ENCODE results near the gene PITPNB.

The PITPNB gene

GRCh38 chr22:27863001-27863400, 56.1 kb downstream of the PITPNB start:
- Histone ChIP-seq H2AFZ (ENCODE audit: low read length) (no peak overlapping the region), H4K20me1 (ENCODE audit: insufficient read depth, low read length) (no peaks in the 10 kb centered on the region), H3K4me2 (ENCODE audit: low read length) (no peak overlapping the region), H3K36me3 (ENCODE audit: insufficient read depth, low read length) (peaks cover 79% of the 10 kb centered on the region; the same call in 1 of the 2 replicates), H3K4me3 (ENCODE audit: low read depth, low read length, poor library complexity, severe bottlenecking) (no peak overlapping the region), H3K9me3 (ENCODE audit: low read length) (no peaks in the 10 kb centered on the region), H3K9me2 (ENCODE audit: low read depth, low read length) (no peaks in the 10 kb centered on the region), H3F3A (ENCODE audit: insufficient read depth, low read length) (no peaks in the 10 kb centered on the region; the same call in 1 of the 2 replicates), H3K27ac (ENCODE audit: low read depth, low read length, poor library complexity, severe bottlenecking) (no peak overlapping the region), H3K27me3 (ENCODE audit: insufficient read depth, low read length) (no peaks in the 10 kb centered on the region), H3K9ac (ENCODE audit: low read length) (no peak overlapping the region), H3K79me2 (ENCODE audit: insufficient read depth, low read length) (no peaks in the 10 kb centered on the region), H3K4me1 (ENCODE audit: insufficient read depth, low read length, severe bottlenecking) (peaks cover 7% of the 10 kb centered on the region)
- TF ChIP-seq CTCF (IDR thresholded peaks at IDR 0.05; ENCODE audit: low read length) (no peak), EZH2 (IDR thresholded peaks at IDR 0.05; ENCODE audit: borderline replicate concordance, low read length) (no peak)

- Histone ChIP-seq H3K9me2 (ENCODE audit: low read depth, low read length) (no peaks in the 10 kb centered on the region), H3K9ac (ENCODE audit: low read length) (no peak overlapping the region), H3K9me3 (ENCODE audit: low read length) (no peaks in the 10 kb centered on the region), H3K36me3 (ENCODE audit: insufficient read depth, low read length) (peaks cover 85% of the 10 kb centered on the region), H3K4me2 (ENCODE audit: low read length) (no peak overlapping the region), H3F3A (ENCODE audit: insufficient read depth, low read length) (no peaks in the 10 kb centered on the region), H2AFZ (ENCODE audit: low read length) (no peak overlapping the region), H3K4me3 (ENCODE audit: low read depth, low read length, poor library complexity, severe bottlenecking) (no peak overlapping the region), H3K27me3 (ENCODE audit: insufficient read depth, low read length) (no peaks in the 10 kb centered on the region), H3K79me2 (ENCODE audit: insufficient read depth, low read length) (no peaks in the 10 kb centered on the region), H3K4me1 (ENCODE audit: insufficient read depth, low read length, severe bottlenecking) (no peaks in the 10 kb centered on the region), H4K20me1 (ENCODE audit: insufficient read depth, low read length) (no peaks in the 10 kb centered on the region), H3K27ac (ENCODE audit: low read depth, low read length, poor library complexity, severe bottlenecking) (no peak overlapping the region)
- TF ChIP-seq EZH2 (IDR thresholded peaks at IDR 0.05; ENCODE audit: borderline replicate concordance, low read length): no peak
- no peak for TF ChIP-seq CTCF (IDR thresholded peaks at IDR 0.05; ENCODE audit: low read length)
These were observed 59.7 kb downstream of the PITPNB start for GRCh38 chr22:27859336-27859735.

- no peaks in the 10 kb centered on the region for H3K4me1 ChIP-seq (ENCODE audit: insufficient read depth, low read length, severe bottlenecking)
- no peaks in the 10 kb centered on the region for H3K9me2 ChIP-seq (ENCODE audit: low read depth, low read length)
- H2AFZ ChIP-seq (ENCODE audit: low read length): no peak overlapping the region
- H3K9ac ChIP-seq (ENCODE audit: low read length): no peak overlapping the region
- H3K36me3 ChIP-seq (ENCODE audit: insufficient read depth, low read length): peaks cover 90% of the 10 kb centered on the region
- H3K27me3 ChIP-seq (ENCODE audit: insufficient read depth, low read length): no peaks in the 10 kb centered on the region
- H3K4me3 ChIP-seq (ENCODE audit: low read depth, low read length, poor library complexity, severe bottlenecking): no peak overlapping the region
- H3K27ac ChIP-seq (ENCODE audit: low read depth, low read length, poor library complexity, severe bottlenecking): no peak overlapping the region
- no peaks in the 10 kb centered on the region for H4K20me1 ChIP-seq (ENCODE audit: insufficient read depth, low read length)
- no peaks in the 10 kb centered on the region for H3K79me2 ChIP-seq (ENCODE audit: insufficient read depth, low read length)
- TF ChIP-seq EZH2 (IDR thresholded peaks at IDR 0.05; ENCODE audit: borderline replicate concordance, low read length) (no peak), CTCF (IDR thresholded peaks at IDR 0.05; ENCODE audit: low read length) (no peak)
- no peaks in the 10 kb centered on the region for H3K9me3 ChIP-seq (ENCODE audit: low read length)
- no peak overlapping the region for H3K4me2 ChIP-seq (ENCODE audit: low read length)
- no peaks in the 10 kb centered on the region for H3F3A ChIP-seq (ENCODE audit: insufficient read depth, low read length)
These were observed 60.4 kb downstream of the PITPNB start for GRCh38 chr22:27858626-27859025.
